Measurements from ENCODE around the gene TLR8. TPM values are rescaled to one million over a fixed set of nuclear protein-coding genes. Genes with fewer than 3 reads are reported as not detected.

Gene TLR8
- total and polyA plus RNA-seq, 11 donors, result 0.04 to 9.7 (median 0.52) TPM

- DNase-seq, result peak in 4 of 5 donors; percentile 59 to 62 (median 60)
- Histone ChIP-seq H3K4me3 (no peak overlapping the region), H3K27me3 (peaks cover 0 to 9% (median 0%) of the 10 kb centered on the region in 9 donors), H3K27ac (peak overlapping the region in 8 of 12 donors; percentile 32 to 77 (median 64)), H3K36me3 (no peaks in the 10 kb centered on the region), H3K4me1 (peaks cover 0 to 55% (median 14%) of the 10 kb centered on the region in 12 donors), H3K9me3 (no peaks in the 10 kb centered on the region)
- intact Hi-C loops (cut with DNase I), result loop anchor here in 5 of 10 donors (1.0 to 10.0 kb wide), 6 partner anchors 540 to 705 kb away; partner anchors contain the start of gene TCEANC (in 1 of the 5)
- peak in 3 of 4 donors; percentile 75 to 79 (median 78) for ATAC-seq
- TF ChIP-seq POLR2A (IDR thresholded peaks at IDR 0.05) (no peak), CTCF (IDR thresholded peaks at IDR 0.05) (peak; percentile 73 to 97 (median 83))
- WGBS, 4 donors, result 38 to 54% (median 48%) methylated on average over 5 of the region's 5 CpGs
Measured at GRCh38 chrX:12946838-12947544, 40.6 kb downstream of the TLR8 start.

- intact Hi-C loops (cut with DNase I), result loop anchor here in 5 of 10 donors (1.0 to 10.0 kb wide), 6 partner anchors 539 to 705 kb away; partner anchors contain the start of gene TCEANC (in 1 of the 5)
- no peak for TF ChIP-seq POLR2A (IDR thresholded peaks at IDR 0.05)
- no peak for TF ChIP-seq CTCF (IDR thresholded peaks at IDR 0.05)
Measured at GRCh38 chrX:12947545-12948235, 41.3 kb downstream of the TLR8 start.

GRCh38 chrX:12948495-12948894, 42.1 kb downstream of the TLR8 start:
- no peak overlapping the region for H3K4me3 ChIP-seq
- H3K36me3 ChIP-seq, result no peaks in the 10 kb centered on the region
- DNase-seq, result no peak
- peaks cover 0 to 9% (median 0%) of the 10 kb centered on the region in 9 donors for H3K27me3 ChIP-seq
- ATAC-seq, result no peak
- H3K27ac ChIP-seq, result peak overlapping the region in 2 of 12 donors; percentile 73 to 77
- intact Hi-C loops (cut with DNase I), result loop anchor here in 4 of 10 donors (5.0 to 10.0 kb wide), 4 partner anchors 539 to 704 kb away; partner anchors contain the start of gene TCEANC (in 1 of the 4)
- WGBS, 4 donors, result 83 to 99% (median 94%) methylated on average over 2 of the region's 2 CpGs
- H3K9me3 ChIP-seq, result no peaks in the 10 kb centered on the region
- no peak for TF ChIP-seq CTCF (IDR thresholded peaks at IDR 0.05)
- TF ChIP-seq POLR2A (IDR thresholded peaks at IDR 0.05), result no peak
- H3K4me1 ChIP-seq, result peaks cover 0 to 55% (median 14%) of the 10 kb centered on the region in 12 donors

More at GRCh38 chrX:12947545-12948235, 41.3 kb downstream of the TLR8 start:
- DNase-seq, result no peak
- no peaks in the 10 kb centered on the region for H3K9me3 ChIP-seq
- H3K36me3 ChIP-seq, result no peaks in the 10 kb centered on the region
- whole genome bisulfite sequencing, 4 donors, result 65 to 88% (median 74%) methylated on average over 5 of the region's 5 CpGs
- H3K4me3 ChIP-seq, result no peak overlapping the region
- no peak for ATAC-seq
- peak overlapping the region in 7 of 12 donors; percentile 32 to 77 (median 63) for H3K27ac ChIP-seq
- peaks cover 0 to 9% (median 0%) of the 10 kb centered on the region in 9 donors for H3K27me3 ChIP-seq
- peaks cover 0 to 55% (median 14%) of the 10 kb centered on the region in 12 donors for H3K4me1 ChIP-seq

All from heart left ventricle (tissue), 16 donors.